HG03103 (cell line): ENCODE results near the gene SLIT3.

Source experiments
- ATAC-seq: cut with Tn5 transposase; IDR thresholded peaks from one replicate; pipeline ENCODE4 v1.9.1; 2021; ENCODE audit warnings: low read depth; ENCODE audit not compliant: unreplicated experiment

SLIT3 gene

DNA sequence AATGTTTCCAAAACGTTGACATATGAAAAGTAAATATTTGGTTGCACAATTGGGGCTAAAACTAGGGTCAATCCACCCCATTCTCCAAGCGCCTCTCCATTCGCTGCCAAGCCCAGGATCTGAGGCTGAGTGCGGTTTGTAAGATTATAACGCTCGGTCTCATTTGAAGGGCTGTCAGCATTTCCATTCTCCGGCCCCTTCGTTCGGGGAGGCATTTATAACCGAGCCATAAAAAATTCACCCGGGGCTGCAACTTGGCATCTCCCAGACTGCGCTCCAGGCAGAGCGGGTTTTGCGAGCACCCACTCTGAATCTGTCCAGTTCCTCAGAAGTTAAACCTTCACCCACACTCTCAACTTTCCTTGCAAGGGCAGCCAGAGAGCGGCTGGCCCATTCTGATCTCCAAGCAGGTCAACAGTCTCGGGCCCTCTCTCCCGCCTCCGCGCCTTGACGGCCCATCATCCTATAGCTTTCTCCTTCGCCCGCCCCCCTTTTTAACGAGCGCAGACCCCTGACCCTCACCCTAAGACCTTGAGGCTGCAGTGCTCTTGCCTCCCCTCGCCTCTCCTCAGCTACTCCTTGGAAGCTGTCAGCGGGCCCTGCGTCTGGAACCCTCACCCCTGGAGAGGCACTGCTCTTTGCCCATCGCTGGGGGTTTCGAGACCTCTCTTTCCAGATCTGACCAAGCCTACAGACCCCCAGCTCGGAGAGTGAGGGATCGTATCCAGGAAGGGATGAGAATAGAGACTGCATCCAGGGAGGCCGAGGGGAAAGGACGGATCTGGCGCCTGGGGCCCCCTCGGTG is 1.1 kb downstream of the SLIT3 start:
- no peak for ATAC-seq

DNA sequence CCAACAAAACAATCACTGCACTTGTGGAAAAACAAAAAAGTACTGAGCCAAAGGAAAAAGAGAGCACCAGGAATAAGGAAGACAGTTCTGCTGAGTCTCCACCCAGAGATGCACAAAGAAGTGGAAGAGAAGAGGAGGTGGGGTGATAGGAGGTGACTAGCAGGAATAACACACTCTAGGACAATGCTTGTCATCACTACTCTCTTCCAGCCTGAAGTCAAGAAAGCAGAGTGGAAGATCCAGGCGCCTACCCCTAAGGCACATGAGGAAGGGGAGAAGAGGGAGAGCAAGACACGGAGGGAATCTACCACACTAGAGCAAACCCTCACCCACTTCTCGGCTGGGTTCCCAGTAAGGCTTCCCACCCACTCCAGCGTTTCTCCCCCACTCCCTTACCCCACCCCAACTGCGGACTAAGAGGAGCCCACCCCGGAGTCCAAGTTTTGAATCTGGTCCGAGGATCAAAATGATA is 1.7 kb downstream of the SLIT3 start:
- no peak for ATAC-seq

GRCh38 chr5:169298193-169298592 is 2.7 kb downstream of the SLIT3 start:
- no peak for ATAC-seq

DNA sequence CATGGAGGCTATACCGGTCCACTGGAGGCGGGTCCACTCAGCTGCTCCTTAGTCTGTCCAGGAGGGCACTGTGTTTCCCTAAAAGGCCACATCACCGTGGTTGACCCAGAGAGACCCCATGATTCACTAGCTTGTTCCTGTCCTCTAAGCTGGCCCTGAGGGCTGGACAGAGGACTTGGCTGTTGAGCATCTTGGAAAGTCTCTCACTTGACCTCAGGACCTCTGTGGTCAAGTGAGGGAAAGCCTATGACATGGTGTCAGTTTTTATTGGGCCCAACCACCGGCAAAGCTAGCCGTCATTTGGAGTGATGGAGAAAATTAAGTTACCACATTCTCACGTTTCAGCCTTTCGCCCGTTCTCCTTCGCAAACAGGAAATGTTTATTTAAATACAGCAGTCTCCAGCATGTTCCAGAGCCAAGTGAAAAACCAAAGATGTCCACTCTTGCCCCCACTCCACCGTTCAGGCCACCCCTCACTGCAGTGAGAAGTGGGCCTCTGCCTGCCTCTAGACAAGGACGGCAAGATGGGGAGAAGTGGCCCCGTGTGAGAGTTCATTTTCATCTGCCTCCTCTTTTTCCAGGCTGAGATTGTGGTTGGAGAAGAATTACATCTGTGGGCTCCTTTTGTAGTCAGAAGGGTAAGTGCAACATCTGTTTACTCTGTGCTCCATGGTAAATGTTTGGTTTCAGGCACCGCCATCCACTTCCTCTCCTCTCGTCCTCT is 4.4 kb downstream of the SLIT3 start:
- no peak for ATAC-seq

- no peak for ATAC-seq
These were observed 5.6 kb downstream of the SLIT3 start for GRCh38 chr5:169295306-169295705.

GRCh38 chr5:169294621-169295020 is 6.3 kb downstream of the SLIT3 start:
- no peak for ATAC-seq

DNA sequence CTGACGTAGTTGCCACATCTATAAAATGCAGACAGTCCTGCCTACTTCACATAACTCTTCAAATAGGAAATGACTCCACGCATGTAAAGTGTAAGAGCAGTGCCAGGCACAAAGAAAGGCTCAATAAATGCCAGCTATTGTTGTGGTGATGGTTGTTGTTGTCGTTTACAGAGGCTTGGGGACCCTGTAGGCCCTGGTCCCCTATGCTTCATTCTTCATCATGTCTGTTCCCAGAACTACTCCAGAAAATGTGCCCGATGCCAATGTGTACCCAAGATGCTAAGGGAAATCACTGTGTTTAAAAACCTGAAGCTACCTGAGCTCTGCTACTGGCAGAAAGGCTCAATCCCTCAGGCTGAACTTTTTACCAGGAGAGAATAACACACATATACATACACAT is 9.1 kb downstream of the SLIT3 start:
- no peak for ATAC-seq

DNA sequence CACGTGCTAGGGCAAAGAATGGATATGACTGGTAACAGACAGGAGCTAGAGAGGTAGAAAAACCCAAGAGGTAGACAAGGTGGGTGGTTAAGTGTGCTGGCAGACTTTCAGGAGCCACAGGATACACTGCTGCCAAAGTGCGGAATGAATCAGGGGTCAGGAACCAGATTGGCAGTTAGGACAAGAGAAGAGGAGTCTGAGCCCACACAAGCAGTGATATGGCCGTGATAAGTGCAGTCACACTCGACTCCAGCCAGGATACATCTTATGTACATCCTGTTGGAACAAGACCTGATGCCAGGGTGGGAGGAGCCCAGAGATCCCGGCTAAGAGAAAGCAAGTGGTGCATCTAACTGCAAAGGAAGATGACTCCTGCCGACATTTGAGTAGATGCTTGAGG is 10.0 kb downstream of the SLIT3 start:
- no peak for ATAC-seq

- ATAC-seq, result no peak
These were observed 11.4 kb downstream of the SLIT3 start for GRCh38 chr5:169289520-169289919.

DNA sequence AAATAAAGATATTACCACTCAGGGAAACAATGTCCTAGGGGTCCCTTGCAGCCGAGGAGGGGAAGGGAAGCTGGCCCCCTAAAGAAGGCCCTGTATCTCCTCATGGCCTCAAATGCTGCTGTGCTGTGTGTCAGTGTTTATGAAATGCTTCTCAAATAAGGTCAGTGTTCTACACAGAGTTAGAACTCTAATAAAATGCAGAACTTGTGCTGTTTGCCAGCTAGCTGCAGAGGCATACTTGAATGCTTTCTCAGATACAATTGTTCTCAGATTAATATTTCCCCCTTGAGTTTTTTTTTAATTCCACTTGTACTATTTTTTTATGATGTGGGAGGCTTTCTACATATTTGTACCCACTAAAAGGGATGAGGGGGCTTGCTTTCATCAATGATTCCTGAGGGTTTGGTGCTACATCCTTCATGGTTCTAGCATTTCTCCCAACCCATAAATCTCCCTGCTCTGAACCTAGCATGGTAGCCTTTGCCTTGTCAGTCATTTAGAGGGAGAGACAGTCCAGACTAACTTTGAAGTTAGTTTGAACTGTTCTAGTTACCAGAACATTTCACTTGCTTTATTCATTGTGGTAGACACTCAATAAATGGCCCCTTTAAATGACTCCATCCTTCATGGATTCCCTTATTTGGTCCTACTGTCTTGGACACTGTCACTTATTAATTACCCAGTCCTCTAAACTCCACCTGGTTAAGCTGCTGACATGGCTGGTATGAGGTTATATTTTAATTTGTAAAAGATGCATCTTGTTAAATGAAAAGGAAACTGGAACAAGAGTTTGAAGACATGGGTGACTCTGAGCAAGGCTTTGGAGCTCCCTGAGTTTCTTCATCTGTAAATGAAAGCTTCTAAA is 12.6 kb downstream of the SLIT3 start:
- ATAC-seq, result no peak

- ATAC-seq, result no peak
These were observed 13.4 kb downstream of the SLIT3 start for GRCh38 chr5:169287529-169287928.

DNA sequence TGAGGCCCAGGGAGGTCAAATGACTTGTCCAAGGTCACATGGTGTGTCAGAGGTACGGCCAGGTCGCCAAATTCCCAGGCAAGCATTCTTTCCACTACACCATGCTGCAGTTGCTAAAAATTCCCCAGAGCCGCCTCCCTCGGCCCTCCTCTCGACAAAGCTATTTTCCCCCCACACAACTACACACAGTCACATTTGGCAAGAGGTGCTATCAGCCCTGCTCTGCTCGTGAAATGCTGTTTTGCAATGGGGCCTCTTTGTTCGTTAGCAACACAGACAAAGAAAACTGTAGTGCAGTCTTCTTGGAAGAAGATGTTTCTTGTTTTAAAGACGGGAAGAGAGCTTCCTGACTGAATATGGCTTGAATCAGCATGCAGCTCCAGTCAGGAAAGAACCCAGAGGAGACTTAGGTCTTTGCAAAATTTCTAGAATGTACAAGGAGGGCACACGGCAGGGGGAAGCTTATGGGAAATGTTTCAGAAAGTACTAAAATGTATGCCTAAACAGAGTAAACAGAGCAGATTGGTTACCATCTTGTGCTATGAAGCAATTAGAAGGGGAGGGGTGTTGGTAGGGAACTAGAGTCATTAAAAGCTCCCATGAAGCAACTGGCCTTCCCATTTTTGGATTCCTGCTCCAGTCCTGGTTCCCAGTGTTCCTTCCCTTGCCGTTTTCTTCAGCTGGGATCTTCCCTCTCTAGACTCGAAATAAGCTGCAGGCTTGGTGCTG is 14.2 kb downstream of the SLIT3 start:
- no peak for ATAC-seq

DNA sequence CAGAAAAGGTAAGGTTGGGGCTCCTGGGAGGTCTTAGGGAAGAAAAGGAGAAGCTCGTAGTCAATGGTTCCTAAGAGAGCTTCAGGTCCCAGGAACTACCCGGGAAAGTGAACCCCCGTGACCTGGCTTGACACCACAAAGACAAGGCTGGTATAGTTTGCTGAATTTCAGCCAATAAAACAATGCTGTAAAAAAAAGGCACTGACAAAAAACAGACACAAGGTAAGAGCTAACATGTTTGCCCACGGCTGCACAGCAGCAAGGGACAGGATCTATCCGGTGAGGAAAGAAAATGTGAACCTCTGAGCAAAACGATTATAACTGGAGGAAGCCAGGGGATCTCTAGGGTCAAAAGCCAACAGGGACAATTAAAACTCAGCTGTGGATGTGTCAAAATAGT is 17.1 kb downstream of the SLIT3 start:
- no peak for ATAC-seq

- no peak for ATAC-seq
These were observed 19.3 kb downstream of the SLIT3 start for GRCh38 chr5:169281625-169282024.

GRCh38 chr5:169280696-169281095 is 20.2 kb downstream of the SLIT3 start:
- no peak for ATAC-seq

- ATAC-seq, result no peak
These were observed 20.7 kb downstream of the SLIT3 start for GRCh38 chr5:169280286-169280685.

DNA sequence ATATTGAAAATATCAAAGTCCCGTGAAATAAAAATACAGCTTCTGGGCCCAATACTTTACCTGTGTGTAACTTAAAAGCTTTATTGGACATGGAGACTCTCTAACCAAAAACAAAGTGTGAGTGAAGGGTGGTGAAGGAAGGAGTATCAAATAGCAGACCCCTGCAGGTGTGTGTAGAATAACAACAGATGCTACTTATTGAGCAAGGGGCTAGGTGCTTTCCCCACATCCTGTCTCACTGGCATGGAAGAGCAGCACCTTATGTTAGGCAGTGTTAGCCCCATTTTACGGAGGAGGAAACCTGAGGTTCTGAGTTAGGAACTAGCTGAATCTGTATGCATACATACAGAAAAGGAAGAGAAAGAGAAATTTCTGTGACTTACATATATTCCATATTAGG is 21.8 kb downstream of the SLIT3 start:
- no peak for ATAC-seq

DNA sequence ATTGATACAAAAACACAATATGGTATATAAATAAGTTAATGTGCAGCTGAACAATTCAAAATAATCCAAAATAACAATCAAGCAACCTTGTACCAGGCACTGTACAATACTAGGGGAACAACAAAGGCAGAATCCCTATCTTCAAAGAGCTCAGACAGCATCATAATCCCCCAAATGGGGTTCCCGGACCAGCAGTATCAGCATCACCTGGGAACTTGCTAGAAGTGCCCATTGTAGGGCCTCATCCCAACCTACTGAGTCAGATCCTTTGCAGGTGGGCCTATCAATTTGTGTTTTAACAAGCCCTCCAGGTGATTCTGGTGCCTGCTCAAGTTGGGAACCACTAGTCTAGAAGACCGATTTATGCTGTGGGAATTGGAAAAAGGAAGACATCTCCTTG is 27.1 kb downstream of the SLIT3 start:
- ATAC-seq, result no peak

GRCh38 chr5:169273451-169273850 is 27.5 kb downstream of the SLIT3 start:
- no peak for ATAC-seq

DNA sequence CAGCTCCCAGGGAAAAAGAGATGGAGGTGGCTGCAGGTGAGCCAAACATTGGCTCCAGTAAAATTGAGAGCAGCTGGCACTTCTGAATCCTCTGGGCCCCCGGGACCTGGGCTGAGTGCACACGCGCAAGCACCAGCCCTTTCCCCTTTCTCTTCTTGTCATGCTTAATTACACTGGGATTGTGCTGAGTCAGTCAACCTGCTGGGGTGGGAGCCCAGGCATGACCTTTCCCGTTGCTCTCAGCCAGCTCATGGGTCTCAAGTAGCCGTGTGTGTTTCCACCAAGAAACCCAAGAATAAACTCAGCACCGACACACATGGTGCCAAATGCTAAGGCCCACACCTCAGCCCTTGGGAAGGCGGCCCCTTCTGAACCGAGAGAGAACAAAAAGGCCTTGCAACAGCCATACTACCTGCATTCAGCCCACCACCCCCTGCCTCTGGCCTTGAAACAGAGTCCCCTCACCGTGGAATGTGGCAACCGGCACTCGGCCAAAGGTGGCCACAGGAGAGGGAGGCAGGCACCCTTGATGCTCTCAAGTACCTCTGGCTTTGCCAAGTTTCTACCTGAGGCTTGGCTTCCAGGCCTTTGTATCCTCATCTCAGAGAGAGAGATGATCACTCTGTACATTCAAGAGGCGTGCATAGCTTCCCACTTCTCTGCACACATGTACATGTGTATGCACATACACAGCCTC is 28.1 kb downstream of the SLIT3 start:
- no peak for ATAC-seq
